IPS-NIHi11 (cell line): ENCODE measurements around the gene ZNF512B.
"Not testable (repeated sequence)": the region's sequence is repeated elsewhere in the genome, so short reads cannot be mapped to it uniquely, and the experiment has no call there.

ENCODE experiments used
- DNase-seq: peaks from one replicate; pipeline ENCODE4 v3.0.0; 2012; ENCODE audit warnings: mixed read lengths, low spot score

ZNF512B gene

GRCh38 chr20:63978319-63979228 is 8.8 kb upstream of the ZNF512B start:
- peak; percentile 80 for DNase-seq

- DNase-seq, result no peak
Observed at GRCh38 chr20:63977739-63978276, 8.1 kb upstream of the ZNF512B start.

GRCh38 chr20:63976980-63977738 is 7.4 kb upstream of the ZNF512B start:
- no peak for DNase-seq

- not testable (repeated sequence) for DNase-seq
Observed at GRCh38 chr20:63976511-63976910, 6.8 kb upstream of the ZNF512B start.

GRCh38 chr20:63974402-63975200 is 4.9 kb upstream of the ZNF512B start:
- DNase-seq, result no peak

- peak; percentile 89 for DNase-seq
Observed at GRCh38 chr20:63973636-63974401, 4.1 kb upstream of the ZNF512B start.

- no peak for DNase-seq
Observed at GRCh38 chr20:63973160-63973479, 3.4 kb upstream of the ZNF512B start.

GRCh38 chr20:63972312-63973159 is 2.8 kb upstream of the ZNF512B start:
- no peak for DNase-seq

GRCh38 chr20:63971960-63972311 is 2.2 kb upstream of the ZNF512B start:
- not testable (repeated sequence) for DNase-seq

- DNase-seq, result no peak
Observed at GRCh38 chr20:63970714-63971431, 1.1 kb upstream of the ZNF512B start.

- DNase-seq, result peak; percentile 64
Observed at GRCh38 chr20:63968928-63969760, 586 bp downstream of the ZNF512B start.

GRCh38 chr20:63968136-63968927 is 1.4 kb downstream of the ZNF512B start:
- no peak for DNase-seq

- no peak for DNase-seq
Observed at GRCh38 chr20:63967330-63968135, 2.2 kb downstream of the ZNF512B start.

- no peak for DNase-seq
Observed at GRCh38 chr20:63966944-63967322, 2.8 kb downstream of the ZNF512B start.

- DNase-seq, result no peak
Observed at GRCh38 chr20:63966172-63966943, 3.4 kb downstream of the ZNF512B start.

- DNase-seq, result no peak
Observed at GRCh38 chr20:63964412-63964811, 5.3 kb downstream of the ZNF512B start.
